ENCODE results near the gene FNIP2.

FNIP2 gene

DNA sequence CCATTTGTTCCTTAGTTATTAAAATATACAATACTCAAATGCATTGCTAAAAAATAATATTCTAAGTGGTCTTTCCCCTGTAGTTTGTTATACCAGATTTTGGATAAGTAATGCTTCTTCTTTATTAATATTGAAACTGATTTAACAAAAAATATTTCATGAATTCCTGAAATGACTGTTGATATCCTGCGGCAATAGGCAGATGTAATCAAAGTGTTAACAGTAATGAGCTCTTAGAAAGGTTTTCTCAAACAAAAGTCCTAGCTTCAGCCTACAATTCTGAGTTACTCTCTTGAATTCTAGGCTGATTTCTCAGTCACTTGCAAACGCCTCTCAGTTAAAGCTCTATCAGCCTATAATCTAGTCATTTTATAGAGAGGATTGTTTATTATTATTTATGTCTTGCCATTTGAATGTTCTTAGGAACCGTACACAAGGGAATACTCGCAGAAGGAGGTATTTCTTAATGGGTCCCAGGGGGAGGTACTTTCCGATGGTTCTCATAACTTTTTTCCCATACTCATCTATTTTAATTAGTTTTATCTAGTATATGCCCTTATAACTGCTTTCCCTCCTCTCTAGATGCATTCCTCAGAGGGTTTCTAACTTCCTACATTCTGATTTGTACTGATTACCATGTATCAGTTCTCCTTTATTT, 96.8 kb downstream of the FNIP2 start:
- DNase-seq (ENCODE audit: low read depth) = peak; percentile 40
- TF ChIP-seq CTCF (IDR thresholded peaks at IDR 0.05; ENCODE audit: insufficient read depth, low read depth, low read length, missing control alignments) = no peak
- H3K4me3 ChIP-seq (ENCODE audit: low read depth, low read length) = no peak overlapping the region

DNA sequence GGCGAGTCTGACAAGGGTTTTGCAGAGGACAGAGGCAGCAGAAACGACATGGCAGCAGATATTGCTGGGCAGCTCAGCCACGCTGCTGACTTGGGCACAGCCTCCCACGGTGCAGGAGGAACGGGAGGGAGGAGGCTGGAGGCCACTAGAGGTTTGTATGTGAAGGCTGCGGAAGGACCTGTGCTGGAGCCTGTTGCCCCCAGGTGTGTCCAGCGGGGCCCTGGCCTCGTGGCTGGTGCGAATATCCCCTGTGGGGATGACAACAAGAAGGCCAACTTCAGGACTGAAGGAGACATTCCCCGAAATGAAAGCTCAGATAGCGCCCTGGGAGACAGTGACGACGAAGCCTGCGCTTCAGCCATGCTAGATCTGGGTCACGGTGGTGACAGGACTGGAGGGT, 100.2 kb downstream of the FNIP2 start:
- DNase-seq (ENCODE audit: low read depth) = no peak
- TF ChIP-seq CTCF (IDR thresholded peaks at IDR 0.05; ENCODE audit: insufficient read depth, low read depth, low read length, missing control alignments) = no peak
- H3K4me3 ChIP-seq (ENCODE audit: low read depth, low read length) = no peak overlapping the region

GRCh38 chr4:158869761-158870160, 100.9 kb downstream of the FNIP2 start:
- no peak for DNase-seq (ENCODE audit: low read depth)
- H3K4me3 ChIP-seq (ENCODE audit: low read depth, low read length) = no peak overlapping the region
- no peak for TF ChIP-seq CTCF (IDR thresholded peaks at IDR 0.05; ENCODE audit: insufficient read depth, low read depth, low read length, missing control alignments)

- H3K4me3 ChIP-seq (ENCODE audit: low read depth, low read length) = no peak overlapping the region
- DNase-seq (ENCODE audit: low read depth) = no peak
- TF ChIP-seq CTCF (IDR thresholded peaks at IDR 0.05; ENCODE audit: insufficient read depth, low read depth, low read length, missing control alignments) = no peak
These were observed 101.4 kb downstream of the FNIP2 start for GRCh38 chr4:158870282-158870625.

DNA sequence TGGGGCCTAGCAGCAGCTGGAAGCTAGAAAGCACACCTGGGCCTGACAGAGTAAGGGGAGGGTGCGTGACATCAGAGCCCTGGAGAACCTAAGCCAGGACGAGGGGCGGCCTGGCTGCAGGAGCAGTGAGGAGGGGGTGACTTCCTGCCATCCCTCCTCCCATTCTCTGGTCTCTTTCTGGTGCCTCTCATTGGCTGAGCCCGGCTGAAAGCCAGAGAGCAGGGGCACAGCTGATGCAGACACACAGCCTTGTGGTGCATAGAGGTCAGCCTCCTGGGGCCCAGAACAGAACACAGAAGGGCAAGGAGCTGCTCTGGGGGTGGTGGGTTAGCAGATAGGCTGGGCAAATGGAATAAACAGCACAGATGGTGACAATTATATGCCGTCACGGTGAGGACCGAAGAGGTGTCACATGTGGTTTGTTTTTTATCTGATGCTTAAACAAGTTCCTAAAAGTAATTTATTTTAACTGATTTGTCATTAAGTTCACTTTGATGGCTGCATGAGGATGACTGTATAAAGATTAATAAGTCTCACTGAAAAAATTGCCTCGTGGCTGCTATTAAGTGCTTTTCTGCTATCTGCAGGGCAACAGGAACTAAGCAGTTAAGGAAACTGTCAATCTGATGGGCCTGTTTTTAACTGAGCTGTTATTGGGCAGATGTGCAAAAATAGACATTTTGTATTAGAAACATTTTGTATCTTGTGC, 102.0 kb downstream of the FNIP2 start:
- no peak for DNase-seq (ENCODE audit: low read depth)
- no peak for TF ChIP-seq CTCF (IDR thresholded peaks at IDR 0.05; ENCODE audit: insufficient read depth, low read depth, low read length, missing control alignments)
- no peak overlapping the region for H3K4me3 ChIP-seq (ENCODE audit: low read depth, low read length)

DNA sequence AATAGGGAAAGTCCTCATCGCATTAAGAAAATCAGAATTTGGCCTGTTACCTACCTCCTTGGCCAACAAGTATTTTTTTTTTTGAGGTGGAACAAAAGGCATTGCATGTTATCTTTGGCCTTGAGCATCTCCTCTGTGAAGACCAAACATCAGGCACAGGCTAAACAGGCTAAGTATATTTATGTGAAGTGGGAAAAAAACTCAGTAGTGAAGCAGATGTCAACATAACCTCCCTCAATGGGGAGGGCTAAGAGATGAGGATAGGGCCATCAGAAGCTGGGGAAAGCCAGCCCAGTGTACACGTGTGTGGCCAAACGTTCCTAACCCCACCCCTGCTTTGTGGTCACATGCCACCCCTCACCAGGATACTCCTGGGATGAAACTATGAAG, 102.5 kb downstream of the FNIP2 start:
- no peak for TF ChIP-seq CTCF (IDR thresholded peaks at IDR 0.05; ENCODE audit: insufficient read depth, low read depth, low read length, missing control alignments)
- H3K4me3 ChIP-seq (ENCODE audit: low read depth, low read length) = no peak overlapping the region
- DNase-seq (ENCODE audit: low read depth) = no peak
